HepG2 (cell line): Measurements from ENCODE around the gene TPRG1L. TPM values are rescaled to one million over a fixed set of nuclear protein-coding genes. Genes with fewer than 3 reads are reported as not detected.

Experiments used
- ATF7 ChIP-seq, 2 experiments: fragments of 450-650 bp in 1 of 2; sonication (generic) in 1 of 2; formaldehyde crosslinking in 1 of 2; IDR thresholded peaks; 2 replicates each; pipeline versions ENCODE4 v1.4.0 to v1.6.1; 2016 to 2020; ENCODE audit warnings: antibody characterized with exemption in 1 of 2, mild to moderate bottlenecking in 1 of 2, missing genetic modification reagents in 1 of 2
- CBX2 ChIP-seq, 2 experiments: fragments of 200-600 bp in 1 of 2; sonication (generic); formaldehyde crosslinking in 1 of 2; IDR thresholded peaks; 2 replicates each; pipeline versions ENCODE4 v1.7.0 to v1.8.1; 2018 to 2022; ENCODE audit warnings: low read depth in 2 of 2, low read length in 1 of 2, mild to moderate bottlenecking in 1 of 2, missing genetic modification reagents in 1 of 2
- LRRFIP1 ChIP-seq: sonication (generic); formaldehyde crosslinking; conservative IDR thresholded peaks from 2 replicates; pipeline ENCODE4 v1.4.0; 2020; ENCODE audit warnings: missing genetic modification reagents
- NFKB2 ChIP-seq: sonication (generic); formaldehyde crosslinking; IDR thresholded peaks from 2 replicates; pipeline ENCODE4 v1.4.0; 2020; ENCODE audit warnings: missing genetic modification reagents, borderline replicate concordance
- NKX3-1 ChIP-seq: sonication (generic); formaldehyde crosslinking; IDR thresholded peaks from 2 replicates; pipeline ENCODE4 v1.5.0; 2020; ENCODE audit warnings: missing genetic modification reagents
- SIN3A ChIP-seq: IDR thresholded peaks from 2 replicates; pipeline ENCODE4 v1.6.1; 2011; ENCODE audit warnings: low read depth, mild to moderate bottlenecking, control low read depth, low read length, borderline replicate concordance
- SMAD1 ChIP-seq: sonication (generic); formaldehyde crosslinking; IDR thresholded peaks from 2 replicates; pipeline ENCODE4 v1.4.0; 2020; ENCODE audit warnings: missing genetic modification reagents, low read depth, mild to moderate bottlenecking, borderline replicate concordance
- SRY ChIP-seq: sonication (generic); formaldehyde crosslinking; IDR thresholded peaks from 2 replicates; pipeline ENCODE4 v1.8.0; 2022; ENCODE audit warnings: mild to moderate bottlenecking, missing genetic modification reagents
- TFDP1 ChIP-seq: IDR thresholded peaks from 2 replicates; pipeline ENCODE4 v1.6.1; 2016; ENCODE audit warnings: missing compliant biosample characterization, missing genetic modification reagents, borderline replicate concordance
- ZBTB38 ChIP-seq: sonication (generic); formaldehyde crosslinking; IDR thresholded peaks from 2 replicates; pipeline ENCODE4 v1.5.1; 2020; ENCODE audit warnings: mild to moderate bottlenecking, missing genetic modification reagents
- ZBTB4 ChIP-seq: sonication (generic); formaldehyde crosslinking; IDR thresholded peaks from 2 replicates; pipeline ENCODE4 v1.4.0; 2020; ENCODE audit warnings: missing genetic modification reagents, mild to moderate bottlenecking, borderline replicate concordance
- ZNF234 ChIP-seq: sonication (generic); formaldehyde crosslinking; conservative IDR thresholded peaks from 2 replicates; pipeline ENCODE4 v1.5.1; 2020; ENCODE audit warnings: mild to moderate bottlenecking, missing genetic modification reagents
- ZNF512 ChIP-seq: sonication (generic); formaldehyde crosslinking; IDR thresholded peaks from 2 replicates; pipeline ENCODE4 v1.4.0; 2020; ENCODE audit warnings: mild to moderate bottlenecking, missing genetic modification reagents
- ZNF607 ChIP-seq: sonication (generic); formaldehyde crosslinking; IDR thresholded peaks from 2 replicates; pipeline ENCODE4 v1.5.1; 2020; ENCODE audit warnings: missing genetic modification reagents, mild to moderate bottlenecking, borderline replicate concordance
- ZNF678 ChIP-seq: sonication (generic); formaldehyde crosslinking; IDR thresholded peaks from 2 replicates; pipeline ENCODE4 v1.4.0; 2020; ENCODE audit warnings: mild to moderate bottlenecking, missing genetic modification reagents
- polyA plus RNA-seq, 8 experiments: library from polyadenylated mRNA; depleted of rRNA in 3 of 8; stranded (reverse) in 7 of 8; unstranded in 1 of 8; fragments of >200 nt; fragmentation: Illumina TruSeq in 4 of 8; extraction: Trizol in 4 of 8; gene quantifications; 2 replicates each; pipeline versions ENCODE4 v1.2.1 to v1.2.3, GENCODE V29; 2011 to 2016; ENCODE audit warnings: low read depth in 4 of 8, missing spikeins in 1 of 8, mixed read lengths in 1 of 8; ENCODE audit not compliant: insufficient read depth in 1 of 8
- total RNA-seq, 5 experiments: library from RNA; depleted of rRNA; stranded (reverse); fragments of >200 nt; fragmentation: Illumina TruSeq; extraction: Trizol; gene quantifications; 2 replicates each; pipeline ENCODE4 v1.2.3, GENCODE V29; 2016; ENCODE audit warnings: low read depth in 1 of 5
- TF ChIP-seq, protein P1 (sequence below): sonication (generic); formaldehyde crosslinking; IDR thresholded peaks from 2 replicates; pipeline ENCODE4 v1.4.0; 2020; ENCODE audit warnings: missing genetic modification reagents, mild to moderate bottlenecking, borderline replicate concordance
- TF ChIP-seq, protein P2 (sequence below): sonication (generic); formaldehyde crosslinking; IDR thresholded peaks from 2 replicates; pipeline ENCODE4 v1.8.0; 2022; ENCODE audit warnings: mild to moderate bottlenecking, missing genetic modification reagents, moderate library complexity

TPRG1L gene
- total and polyA plus RNA-seq, 2 of the 13 experiments (the other 11 are each of a cell fraction or from before 2014, with no cell fraction given), result 21.3 to 37.4 TPM

DNA sequence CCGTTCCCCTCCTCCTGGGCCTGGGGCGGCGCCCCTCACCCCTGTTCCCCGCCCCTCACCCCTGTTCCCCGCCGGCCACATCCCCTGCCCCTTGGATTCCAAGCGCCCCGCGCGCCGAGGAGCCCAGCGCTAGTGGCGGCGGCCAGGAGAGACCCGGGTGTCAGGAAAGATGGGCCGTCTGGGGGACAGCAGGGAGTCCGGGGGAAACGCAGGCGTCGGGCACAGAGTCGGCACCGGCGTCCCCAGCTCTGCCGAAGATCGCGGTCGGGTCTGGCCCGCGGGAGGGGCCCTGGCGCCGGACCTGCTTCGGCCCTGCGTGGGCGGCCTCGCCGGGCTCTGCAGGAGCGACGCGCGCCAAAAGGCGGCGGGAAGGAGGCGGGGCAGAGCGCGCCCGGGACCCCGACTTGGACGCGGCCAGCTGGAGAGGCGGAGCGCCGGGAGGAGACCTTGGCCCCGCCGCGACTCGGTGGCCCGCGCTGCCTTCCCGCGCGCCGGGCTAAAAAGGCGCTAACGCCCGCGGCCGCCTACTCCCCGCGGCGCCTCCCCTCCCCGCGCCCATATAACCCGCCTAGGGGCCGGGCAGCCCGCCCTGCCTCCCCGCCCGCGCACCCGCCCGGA lies 27.2 kb downstream of the TPRG1L start, which contains the start of gene TP73 (continued):
- no peak for TF ChIP-seq CBX2 (IDR thresholded peaks at IDR 0.05; ENCODE audit: low read depth, low read length)
- TF ChIP-seq CBX2 (CRISPR knock-in tag; IDR thresholded peaks at IDR 0.05; ENCODE audit: low read depth), result no peak; the same call in 1 of the 2 replicates
- no peak for TF ChIP-seq ATF7 (IDR thresholded peaks at IDR 0.05)
- TF ChIP-seq ATF7 (CRISPR knock-in tag; IDR thresholded peaks at IDR 0.05), result no peak
- no peak for TF ChIP-seq ZNF512 (CRISPR knock-in tag)
- TF ChIP-seq ZNF678 (CRISPR knock-in tag), result peak; percentile 23; the same call in 1 of the 2 replicates
- TF ChIP-seq ZNF234, result 0 out of 2 replicates have a peak, but pooled peaks have one; percentile 48
- no peak for TF ChIP-seq SMAD1 (CRISPR knock-in tag)
- TF ChIP-seq ZBTB4 (CRISPR knock-in tag), result no peak
- TF ChIP-seq, protein P1, sequence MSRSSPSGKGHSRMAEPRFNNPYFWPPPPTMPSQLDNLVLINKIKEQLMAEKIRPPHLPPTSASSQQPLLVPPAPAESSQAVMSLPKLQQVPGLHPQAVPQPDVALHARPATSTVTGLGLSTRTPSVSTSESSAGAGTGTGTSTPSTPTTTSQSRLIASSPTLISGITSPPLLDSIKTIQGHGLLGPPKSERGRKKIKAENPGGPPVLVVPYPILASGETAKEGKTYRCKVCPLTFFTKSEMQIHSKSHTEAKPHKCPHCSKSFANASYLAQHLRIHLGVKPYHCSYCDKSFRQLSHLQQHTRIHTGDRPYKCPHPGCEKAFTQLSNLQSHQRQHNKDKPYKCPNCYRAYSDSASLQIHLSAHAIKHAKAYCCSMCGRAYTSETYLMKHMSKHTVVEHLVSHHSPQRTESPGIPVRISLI (CRISPR knock-in tag), result no peak
- TF ChIP-seq SIN3A, result 0 out of 2 replicates have a peak, but pooled peaks have one; percentile 8
- no peak for TF ChIP-seq ZBTB38 (CRISPR knock-in tag)
- TF ChIP-seq SRY, result 0 out of 2 replicates have a peak, but pooled peaks have one; percentile 34
- peak; percentile 66; the same call in 1 of the 2 replicates for TF ChIP-seq TFDP1
- no peak for TF ChIP-seq ZNF607
- TF ChIP-seq, protein P2, sequence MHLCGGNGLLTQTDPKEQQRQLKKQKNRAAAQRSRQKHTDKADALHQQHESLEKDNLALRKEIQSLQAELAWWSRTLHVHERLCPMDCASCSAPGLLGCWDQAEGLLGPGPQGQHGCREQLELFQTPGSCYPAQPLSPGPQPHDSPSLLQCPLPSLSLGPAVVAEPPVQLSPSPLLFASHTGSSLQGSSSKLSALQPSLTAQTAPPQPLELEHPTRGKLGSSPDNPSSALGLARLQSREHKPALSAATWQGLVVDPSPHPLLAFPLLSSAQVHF, result no peak
- no peak for TF ChIP-seq NKX3-1
- no peak for TF ChIP-seq NFKB2 (CRISPR knock-in tag)
- no peak for TF ChIP-seq LRRFIP1
